Measurements from ENCODE around the gene ABLIM2.

- TF ChIP-seq, protein P1, sequence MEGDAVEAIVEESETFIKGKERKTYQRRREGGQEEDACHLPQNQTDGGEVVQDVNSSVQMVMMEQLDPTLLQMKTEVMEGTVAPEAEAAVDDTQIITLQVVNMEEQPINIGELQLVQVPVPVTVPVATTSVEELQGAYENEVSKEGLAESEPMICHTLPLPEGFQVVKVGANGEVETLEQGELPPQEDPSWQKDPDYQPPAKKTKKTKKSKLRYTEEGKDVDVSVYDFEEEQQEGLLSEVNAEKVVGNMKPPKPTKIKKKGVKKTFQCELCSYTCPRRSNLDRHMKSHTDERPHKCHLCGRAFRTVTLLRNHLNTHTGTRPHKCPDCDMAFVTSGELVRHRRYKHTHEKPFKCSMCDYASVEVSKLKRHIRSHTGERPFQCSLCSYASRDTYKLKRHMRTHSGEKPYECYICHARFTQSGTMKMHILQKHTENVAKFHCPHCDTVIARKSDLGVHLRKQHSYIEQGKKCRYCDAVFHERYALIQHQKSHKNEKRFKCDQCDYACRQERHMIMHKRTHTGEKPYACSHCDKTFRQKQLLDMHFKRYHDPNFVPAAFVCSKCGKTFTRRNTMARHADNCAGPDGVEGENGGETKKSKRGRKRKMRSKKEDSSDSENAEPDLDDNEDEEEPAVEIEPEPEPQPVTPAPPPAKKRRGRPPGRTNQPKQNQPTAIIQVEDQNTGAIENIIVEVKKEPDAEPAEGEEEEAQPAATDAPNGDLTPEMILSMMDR (IDR thresholded peaks at IDR 0.05 in 4 of 5, conservative IDR thresholded peaks at IDR 0.05 in 1 of 5): no peak
- TF ChIP-seq POLR2A (IDR thresholded peaks at IDR 0.05): no peak
Observed at GRCh38 chr4:8024073-8024786, 134.4 kb downstream of the ABLIM2 start.

Data from gastrocnemius medialis (tissue), 4 donors.